HepG2 (cell line): ENCODE measurements around the gene MYLK. TPM values are rescaled to one million over a fixed set of nuclear protein-coding genes. Genes with fewer than 3 reads are reported as not detected.
A peak's percentile ranks its signal among the peaks of the same experiment; 100 is the strongest.

Experiments used
- ATAC-seq: fragments of 200-7000 bp; cut with Tn5 transposase; 3 replicates; pipeline ENCODE4 v1.9.1; 2020; ENCODE audit warnings: mild to moderate bottlenecking, moderate library complexity
- BruUV-seq: library from RNA; stranded (reverse); fragments of 400-500 nt; replicated peaks from 2 replicates; lab custom pipeline; 2021; lab: Mats Ljungman, UMichigan
- CTCF ChIA-PET: fragments of 300-600 bp; formaldehyde crosslinking; extraction: SDS; loops from one replicate; lab custom pipeline; 2021; ENCODE audit warnings: low total read pairs, inconsistent platforms, low intra/inter-chr PET ratio; lab: Yijun Ruan, JAX
- POLR2A ChIA-PET: fragments of 350-600 bp; sonication (Branson Sonifier 250); formaldehyde crosslinking; loops from one replicate; lab custom pipeline; 2020; ENCODE audit warnings: antibody characterized with exemption, inconsistent platforms; lab: Yijun Ruan, JAX
- DNase-seq: peaks from one replicate; pipeline ENCODE4 v3.0.0-alpha.2; 2015; ENCODE audit warnings: low spot score
- FAIRE-seq: peaks from 3 replicates; lab custom pipeline; 2011; peaks lifted over from hg19 to GRCh38; lab: Jason Lieb, UNC
- H2AFZ ChIP-seq: one replicate; pipeline ENCODE4 v1.6.1; 2011; ENCODE audit warnings: low read length, inconsistent platforms
- H3K27ac ChIP-seq: fragments of 300-600 bp; 3 replicates; pipeline ENCODE4 v1.8.0; 2011; ENCODE audit warnings: mixed run types, mild to moderate bottlenecking, mixed read lengths, low read length, inconsistent platforms; ENCODE audit not compliant: insufficient read depth; ENCODE audit errors: extremely low read length
- H3K27me3 ChIP-seq, 2 experiments: fragments of 200-600 bp in 1 of 2; 2 replicates in 1 of 2; 3 replicates in 1 of 2; pipeline versions ENCODE4 v1.6.0 to v1.8.0; 2011; ENCODE audit warnings: low read length in 2 of 2, mild to moderate bottlenecking in 2 of 2, moderate library complexity in 2 of 2, inconsistent platforms in 1 of 2; ENCODE audit not compliant: insufficient read depth in 2 of 2, control insufficient read depth in 1 of 2
- H3K36me3 ChIP-seq, 2 experiments: fragments of 200-600 bp in 1 of 2; replicated peaks in 1 of 2; 2 replicates in 1 of 2; 3 replicates in 1 of 2; pipeline versions ENCODE4 v1.5.1 to v1.8.0; 2011; ENCODE audit warnings: low read length in 2 of 2, inconsistent platforms in 1 of 2; ENCODE audit not compliant: insufficient read depth in 2 of 2, control insufficient read depth in 1 of 2
- H3K4me1 ChIP-seq: 2 replicates; pipeline ENCODE4 v1.5.1; 2012; ENCODE audit warnings: low read length, inconsistent platforms; ENCODE audit not compliant: insufficient read depth
- H3K4me2 ChIP-seq: 2 replicates; pipeline ENCODE4 v1.6.0; 2011; ENCODE audit warnings: low read depth, low read length, inconsistent platforms
- H3K4me3 ChIP-seq, 3 experiments: fragments of 200-600 bp in 1 of 3; sonication (generic), shearing (Covaris generic) in 1 of 3; replicated peaks in 1 of 3; 2 replicates each; pipeline ENCODE4 v1.5.1; 2011 to 2016; ENCODE audit warnings: low read length in 3 of 3, inconsistent platforms in 2 of 3, low read depth in 2 of 3, mild to moderate bottlenecking in 2 of 3, control low read depth in 1 of 3, mixed read lengths in 1 of 3; ENCODE audit not compliant: insufficient read depth in 1 of 3
- H3K79me2 ChIP-seq: one replicate; pipeline ENCODE4 v1.6.1; 2011; ENCODE audit warnings: low read length, inconsistent platforms; ENCODE audit not compliant: insufficient read depth
- H3K9ac ChIP-seq: 2 replicates; pipeline ENCODE4 v1.6.0; 2011; ENCODE audit warnings: mild to moderate bottlenecking, low read depth, low read length, inconsistent platforms; ENCODE audit not compliant: insufficient read depth
- H3K9me3 ChIP-seq: 2 replicates; pipeline ENCODE4 v1.5.1; 2012; ENCODE audit warnings: mild to moderate bottlenecking, low read length
- H4K20me1 ChIP-seq: 2 replicates; pipeline ENCODE4 v1.6.0; 2011; ENCODE audit warnings: inconsistent platforms, mild to moderate bottlenecking, low read length, moderate library complexity; ENCODE audit not compliant: insufficient read depth
- ATF7 ChIP-seq, 2 experiments: fragments of 450-650 bp in 1 of 2; sonication (generic) in 1 of 2; formaldehyde crosslinking in 1 of 2; IDR thresholded peaks; 2 replicates each; pipeline versions ENCODE4 v1.4.0 to v1.6.1; 2016 to 2020; ENCODE audit warnings: antibody characterized with exemption in 1 of 2, mild to moderate bottlenecking in 1 of 2, missing genetic modification reagents in 1 of 2
- CEBPB ChIP-seq: IDR thresholded peaks from 2 replicates; pipeline ENCODE4 v1.6.1; 2011; ENCODE audit warnings: low read depth, low read length, improper control_type of control experiment, borderline replicate concordance
- MAFF ChIP-seq: IDR thresholded peaks from 2 replicates; pipeline ENCODE4 v1.6.1; 2011; ENCODE audit warnings: low read depth, low read length, improper control_type of control experiment
- MAFK ChIP-seq, 2 experiments: IDR thresholded peaks in 1 of 2; conservative IDR thresholded peaks in 1 of 2; 2 replicates each; pipeline ENCODE4 v1.6.1; 2011; ENCODE audit warnings: improper control_type of control experiment in 2 of 2, low read length in 2 of 2
- NFATC3 ChIP-seq: sonication (generic); formaldehyde crosslinking; IDR thresholded peaks from 2 replicates; pipeline ENCODE4 v1.5.1; 2020; ENCODE audit warnings: mild to moderate bottlenecking, missing genetic modification reagents
- SYNCRIP ChIP-seq: fragments of 200-400 bp; formaldehyde crosslinking; IDR thresholded peaks from 2 replicates; pipeline ENCODE4 v1.6.1; 2018; ENCODE audit warnings: mild to moderate bottlenecking, low read depth, low read length; ENCODE audit not compliant: insufficient read depth
- ZNF234 ChIP-seq: sonication (generic); formaldehyde crosslinking; conservative IDR thresholded peaks from 2 replicates; pipeline ENCODE4 v1.5.1; 2020; ENCODE audit warnings: mild to moderate bottlenecking, missing genetic modification reagents
- ZNF572 ChIP-seq: sonication (generic); formaldehyde crosslinking; IDR thresholded peaks from 2 replicates; pipeline ENCODE4 v1.5.1; 2020; ENCODE audit warnings: mild to moderate bottlenecking, missing genetic modification reagents
- ZNF7 ChIP-seq: IDR thresholded peaks from 2 replicates; pipeline ENCODE4 v1.6.1; 2016; ENCODE audit warnings: missing biosample characterization, missing genetic modification reagents
- WGBS: methylation state at CpG from one replicate; pipeline ENCODE4 v1.1.6; 2017; ENCODE audit warnings: low lambda C conversion rate; 5-methylcytosine and 5-hydroxymethylcytosine counted together
- in situ Hi-C: cut with HindIII; loops from 2 replicates; pipeline ENCODE4 v1.10.0; 2017; ENCODE audit warnings: low pct_unique_long_range_greater_than_20kb; ENCODE audit not compliant: extremely low pct_ligation_motif_present
- intact Hi-C: fragments of 100-400 bp; cut with micrococcal nuclease; formaldehyde crosslinking; loops from one replicate; pipeline ENCODE4 v1.10.0; 2022; ENCODE audit not compliant: unreplicated experiment
- polyA plus RNA-seq, 8 experiments: library from polyadenylated mRNA; depleted of rRNA in 3 of 8; stranded (reverse) in 7 of 8; unstranded in 1 of 8; fragments of >200 nt; fragmentation: Illumina TruSeq in 4 of 8; extraction: Trizol in 4 of 8; gene quantifications; 2 replicates each; pipeline versions ENCODE4 v1.2.1 to v1.2.3, GENCODE V29; 2011 to 2016; ENCODE audit warnings: low read depth in 4 of 8, missing spikeins in 1 of 8, mixed read lengths in 1 of 8; ENCODE audit not compliant: insufficient read depth in 1 of 8
- total RNA-seq, 5 experiments: library from RNA; depleted of rRNA; stranded (reverse); fragments of >200 nt; fragmentation: Illumina TruSeq; extraction: Trizol; gene quantifications; 2 replicates each; pipeline ENCODE4 v1.2.3, GENCODE V29; 2016; ENCODE audit warnings: low read depth in 1 of 5

MYLK gene
- total and polyA plus RNA-seq, 2 of the 13 experiments (the other 11 are each of a cell fraction or from before 2014, with no cell fraction given) = 10.6 to 34.9 TPM

DNA sequence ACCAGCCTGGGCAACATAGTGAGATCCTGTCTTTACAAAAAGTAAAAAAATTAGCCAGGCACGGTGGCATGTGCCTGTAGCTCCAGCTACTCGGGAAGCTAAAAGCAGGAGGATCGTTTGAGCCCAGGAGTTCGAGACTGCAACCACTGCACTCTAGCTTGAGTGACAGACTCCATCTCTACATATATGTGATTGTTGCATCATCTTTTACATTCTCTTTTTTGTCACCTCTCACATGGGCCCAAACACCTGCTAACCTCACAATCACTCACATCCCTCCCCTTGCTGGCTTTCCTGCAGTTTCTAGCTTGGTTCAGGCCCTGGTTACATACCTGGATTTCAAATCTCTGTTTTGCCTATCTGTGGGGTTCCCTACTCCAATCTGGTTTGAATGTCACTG, 19.4 kb downstream of the MYLK start:
- H4K20me1 ChIP-seq = no peaks in the 10 kb centered on the region
- intact Hi-C loops = no loop called here
- no peaks in the 10 kb centered on the region for H3K36me3 ChIP-seq
- H3K27me3 ChIP-seq = 0 out of 5 replicates have a peak, but pooled peaks cover 0 to 1% of the 10 kb centered on the region in 2 experiments
- H3K9me3 ChIP-seq = no peaks in the 10 kb centered on the region
- H3K4me2 ChIP-seq = no peak overlapping the region
- TF ChIP-seq ATF7 (IDR thresholded peaks at IDR 0.05) (peak; percentile 57), ATF7 (CRISPR knock-in tag; IDR thresholded peaks at IDR 0.05) (no peak), ZNF7 (CRISPR knock-in tag) (no peak), CEBPB (peak; percentile 35; the same call in 1 of the 2 replicates)
- no peak for DNase-seq
- BruUV-seq = no TSS peak
- no peak overlapping the region for H3K4me3 ChIP-seq
- CTCF ChIA-PET = no interaction called here
- no peak for ATAC-seq
- WGBS = 40% methylated on average over 4 of the region's 4 CpGs
- no peak overlapping the region for H2AFZ ChIP-seq
- H3K9ac ChIP-seq = no peak overlapping the region
- H3K79me2 ChIP-seq = no peaks in the 10 kb centered on the region
- in situ Hi-C loops = no loop called here
- no peaks in the 10 kb centered on the region for H3K4me1 ChIP-seq
- H3K27ac ChIP-seq = no peak overlapping the region
- POLR2A ChIA-PET = no interaction called here
- FAIRE-seq = no peak

DNA sequence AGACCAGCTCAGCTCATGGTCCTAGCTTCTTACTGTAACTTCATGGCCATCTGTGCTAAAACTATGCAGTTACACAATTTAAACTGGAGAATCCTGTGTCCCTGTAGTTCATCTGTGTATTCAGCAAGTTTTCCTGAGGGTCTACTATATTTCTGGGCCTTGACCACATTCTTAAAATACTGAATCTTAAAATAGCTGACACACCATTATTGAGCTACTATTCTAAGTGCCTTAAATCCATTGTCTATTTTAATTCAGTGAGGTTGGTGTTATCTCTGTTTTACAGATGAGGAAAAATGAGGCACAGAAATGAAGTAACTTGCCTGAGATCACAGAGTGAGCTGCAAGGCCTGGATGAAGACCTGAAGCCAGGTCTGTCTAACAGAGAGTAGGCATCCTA, 22.0 kb downstream of the MYLK start:
- no TSS peak for BruUV-seq
- POLR2A ChIA-PET = no interaction called here
- intact Hi-C loops (no loop called here), in situ Hi-C loops (no loop called here)
- ATAC-seq (no peak), FAIRE-seq (no peak), DNase-seq (no peak)
- no peaks in the 10 kb centered on the region for H3K4me1 ChIP-seq
- no peak for TF ChIP-seq NFATC3
- TF ChIP-seq MAFF = peak; percentile 80
- no peak for TF ChIP-seq ZNF234 (CRISPR knock-in tag)
- peak; percentile 78 to 88 for TF ChIP-seq MAFK (conservative IDR thresholded peaks at IDR 0.05 in 1 of 2, IDR thresholded peaks at IDR 0.05 in 1 of 2; ENCODE audit: low read length in 2 of 2)
- TF ChIP-seq ZNF572 (CRISPR knock-in tag) = no peak
- TF ChIP-seq SYNCRIP = no peak
- CTCF ChIA-PET = no interaction called here
- H3K36me3 ChIP-seq = no peaks in the 10 kb centered on the region
- no peaks in the 10 kb centered on the region for H4K20me1 ChIP-seq
- no peak overlapping the region for H3K27ac ChIP-seq
- no peak overlapping the region for H3K4me3 ChIP-seq
- H2AFZ ChIP-seq = no peak overlapping the region
- H3K9me3 ChIP-seq = no peaks in the 10 kb centered on the region
- no peak overlapping the region for H3K4me2 ChIP-seq
- no peaks in the 10 kb centered on the region for H3K79me2 ChIP-seq
- 0 out of 5 replicates have a peak, but pooled peaks cover 0 to 1% of the 10 kb centered on the region in 2 experiments for H3K27me3 ChIP-seq
- no peak overlapping the region for H3K9ac ChIP-seq
